ENCODE data around the gene CRACDL.

CRACDL gene

DNA sequence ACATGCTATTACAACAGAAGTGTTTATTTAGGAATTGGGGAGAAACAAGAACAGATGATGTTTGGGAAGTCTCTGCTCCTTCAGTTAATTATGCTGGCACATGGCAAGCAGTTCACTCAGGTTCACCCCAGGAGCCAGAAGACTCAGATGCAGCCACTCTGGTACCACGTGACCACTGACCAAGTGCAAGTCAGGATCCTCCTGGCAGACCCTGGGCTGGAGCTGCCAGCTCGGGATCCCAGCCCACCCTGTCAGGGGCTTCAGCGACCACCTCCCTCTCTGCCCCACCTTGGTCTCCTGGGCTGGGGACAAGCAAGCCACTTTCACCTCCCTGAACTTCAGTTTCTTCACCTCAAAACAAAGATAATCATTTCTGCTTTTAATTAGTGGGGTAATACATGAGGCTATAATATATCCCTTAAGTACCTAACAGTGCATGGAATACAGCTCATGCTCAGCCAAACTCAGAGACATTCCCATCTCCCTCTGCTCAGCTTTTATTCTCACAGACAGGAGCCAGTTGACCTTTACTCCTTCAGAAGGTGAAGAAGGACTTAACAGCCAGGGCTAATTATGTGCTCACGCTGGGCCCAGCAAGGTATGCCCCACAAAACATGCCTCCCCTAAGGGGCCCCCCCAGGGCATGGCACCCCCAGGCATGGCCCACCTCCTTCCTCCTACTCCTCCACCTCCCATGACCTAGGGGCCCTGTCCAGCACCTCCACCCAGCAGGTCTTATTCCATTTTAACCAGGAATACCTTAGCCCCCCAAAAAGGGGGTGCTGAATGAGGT is 11.8 kb downstream of the CRACDL start:
- DNase-seq, result no peak

DNA sequence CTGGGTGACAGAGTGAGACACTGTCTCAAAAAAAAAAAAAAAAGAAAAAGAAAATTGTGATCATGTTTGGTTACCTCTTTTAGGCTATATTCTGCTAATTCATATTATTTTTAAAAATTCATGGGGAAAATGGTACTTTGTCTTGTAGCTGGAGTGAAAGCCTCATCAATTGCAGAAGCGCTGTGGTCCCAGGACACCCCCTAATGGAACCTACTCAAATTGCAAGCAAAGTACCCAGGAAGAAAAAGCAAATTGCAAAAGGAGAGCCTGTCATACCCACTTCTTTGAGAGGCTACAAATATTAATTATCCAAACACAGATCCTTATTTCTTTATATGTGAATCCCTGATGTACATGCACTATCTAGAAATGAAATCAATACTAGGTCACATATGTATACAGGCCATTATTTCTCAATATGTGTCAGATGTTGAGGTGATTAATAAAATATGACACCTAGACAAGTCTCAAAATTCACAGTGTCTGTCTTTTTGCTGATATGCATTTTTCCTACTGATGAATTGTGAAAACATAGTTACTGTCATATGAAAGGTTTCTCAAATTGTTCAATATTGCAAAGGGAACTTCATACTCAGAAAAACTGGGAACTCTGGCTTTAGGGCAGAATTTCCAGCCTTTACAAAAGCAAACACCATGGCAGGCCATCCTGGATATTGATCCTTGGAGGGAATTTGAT is 12.6 kb downstream of the CRACDL start:
- DNase-seq, result no peak

DNA sequence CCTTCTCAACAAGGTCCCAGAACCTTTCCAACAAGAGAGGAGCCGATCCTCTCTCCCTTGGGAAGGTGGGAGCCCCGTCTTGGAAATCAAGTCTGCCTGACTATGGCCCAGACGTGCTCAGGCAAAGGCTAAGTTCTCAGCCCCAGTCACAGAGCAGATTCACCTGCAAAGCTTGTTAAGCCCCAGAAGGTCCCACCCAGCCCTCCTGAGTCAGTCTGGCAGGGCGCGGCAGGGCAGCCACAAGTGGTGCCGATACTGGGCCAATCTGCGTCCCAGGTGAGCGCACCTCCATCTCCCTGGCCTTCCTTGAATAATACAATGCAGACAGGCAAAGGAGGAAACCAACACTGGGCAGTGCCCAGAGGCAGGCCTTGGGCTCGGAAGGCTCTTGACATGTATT is 15.0 kb downstream of the CRACDL start:
- DNase-seq, result no peak

DNA sequence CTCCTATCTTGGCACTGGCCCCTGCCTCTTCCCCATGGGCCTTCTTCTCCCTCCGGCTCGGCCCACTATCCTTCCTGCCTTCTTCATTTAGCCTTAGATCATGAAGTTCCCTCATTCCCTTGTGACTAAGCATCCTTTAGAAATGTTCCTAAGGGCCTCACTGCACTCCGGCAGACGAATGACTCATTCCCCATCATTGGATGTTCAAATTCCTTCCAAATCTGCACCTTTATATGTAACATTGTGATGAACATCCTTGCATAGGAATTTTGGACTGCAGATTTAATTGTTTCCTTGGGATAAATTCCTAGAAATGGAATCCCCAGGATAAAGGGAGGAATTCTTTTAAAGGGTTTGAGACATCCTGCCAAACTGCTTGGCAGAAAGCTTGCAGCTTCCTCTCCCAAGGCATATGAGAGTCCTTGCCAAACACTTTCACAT is 19.0 kb downstream of the CRACDL start:
- DNase-seq, result no peak

DNA sequence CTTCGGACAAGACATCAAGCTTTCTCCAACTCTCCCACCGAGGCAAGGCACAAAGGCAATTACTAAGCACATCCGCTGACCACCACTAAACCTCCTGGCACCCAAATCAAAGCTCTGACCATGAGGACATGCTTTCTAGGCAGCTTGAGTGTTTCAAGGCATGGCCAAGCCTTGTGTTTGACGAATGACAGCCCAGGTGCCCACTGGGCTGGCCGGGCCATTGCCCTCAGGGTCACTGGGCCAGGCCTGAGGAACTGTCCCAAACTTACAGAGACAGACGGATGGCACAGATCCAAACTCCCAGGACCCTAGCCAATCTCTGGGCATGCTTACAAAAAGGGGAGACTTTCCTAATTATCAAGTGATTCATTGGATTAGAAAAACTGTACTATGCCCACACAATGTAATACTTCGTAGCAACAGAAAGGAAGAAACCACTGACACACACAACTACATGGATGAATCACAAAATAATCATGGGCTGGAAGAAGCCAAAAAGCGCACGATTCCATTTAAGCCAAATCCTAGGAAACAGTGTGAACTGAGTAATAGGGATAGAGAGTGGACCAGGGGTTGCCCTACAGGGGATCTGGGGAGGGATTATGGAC is 20.2 kb downstream of the CRACDL start:
- no peak for DNase-seq

- DNase-seq, result no peak
Measured at GRCh38 chr2:98914713-98915580, 21.1 kb downstream of the CRACDL start.

GRCh38 chr2:98913916-98914712 is 21.9 kb downstream of the CRACDL start:
- DNase-seq, result no peak

GRCh38 chr2:98912957-98913915 is 22.8 kb downstream of the CRACDL start:
- DNase-seq, result no peak

GRCh38 chr2:98912221-98912851 is 23.7 kb downstream of the CRACDL start:
- DNase-seq, result peak; percentile 67

GRCh38 chr2:98911376-98912154 is 24.5 kb downstream of the CRACDL start:
- DNase-seq, result no peak

DNA sequence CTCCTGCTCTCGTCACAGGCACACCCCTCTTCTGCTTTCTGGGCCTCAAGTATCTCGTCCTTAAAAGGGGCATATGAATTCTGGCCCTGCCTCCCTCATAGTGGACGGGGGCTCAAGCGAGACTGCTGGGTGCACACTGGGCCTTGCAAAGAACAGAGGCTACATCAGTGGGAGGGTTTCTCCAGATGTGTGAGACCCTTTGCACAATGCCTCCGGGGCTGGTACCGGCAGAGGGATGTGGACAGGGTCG is 25.0 kb downstream of the CRACDL start:
- DNase-seq, result no peak

- no peak for DNase-seq
Measured at GRCh38 chr2:98910349-98911125, 25.5 kb downstream of the CRACDL start.

DNA sequence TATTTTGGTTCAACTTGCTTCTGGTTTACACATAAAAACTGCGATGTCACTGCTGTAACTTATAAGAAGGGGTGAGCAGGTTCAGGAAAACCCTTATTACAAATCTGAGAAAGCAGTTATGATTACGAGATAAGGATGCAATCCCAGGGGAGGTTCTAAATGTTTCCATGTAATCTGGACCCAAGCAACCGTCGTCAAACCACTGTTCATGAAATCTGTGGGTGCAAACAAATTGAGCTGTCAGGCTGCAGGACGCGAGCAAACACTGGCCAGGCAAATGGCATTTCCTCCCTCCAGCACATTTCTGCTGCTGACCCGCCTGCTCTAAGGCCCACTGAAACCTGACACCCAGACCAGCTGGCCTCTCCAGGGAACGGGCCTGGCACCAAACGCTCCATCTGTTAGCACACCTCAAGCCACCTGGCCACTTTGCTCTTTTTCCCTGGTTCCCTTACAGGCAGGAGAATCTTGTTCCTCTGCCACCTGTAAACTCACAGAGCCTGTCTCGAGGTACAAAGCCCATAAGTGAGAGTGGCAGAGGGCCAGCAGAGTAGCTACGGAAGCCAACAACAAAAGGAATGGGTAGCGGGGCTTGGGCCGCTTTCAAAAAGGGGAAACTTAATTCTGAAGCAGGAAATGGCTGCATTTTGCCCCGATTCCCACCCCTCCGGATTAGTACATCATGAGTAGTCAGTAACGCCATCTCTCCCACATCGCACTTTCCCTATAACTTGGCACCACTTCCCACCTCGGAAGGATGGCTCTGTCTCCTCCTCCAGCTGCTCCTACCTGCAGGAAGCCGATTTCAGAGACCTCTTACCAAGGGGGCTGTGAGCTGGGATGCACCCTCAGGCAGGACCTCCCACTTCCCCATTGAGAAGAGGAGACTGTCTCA is 26.5 kb downstream of the CRACDL start:
- DNase-seq, result peak; percentile 54

DNA sequence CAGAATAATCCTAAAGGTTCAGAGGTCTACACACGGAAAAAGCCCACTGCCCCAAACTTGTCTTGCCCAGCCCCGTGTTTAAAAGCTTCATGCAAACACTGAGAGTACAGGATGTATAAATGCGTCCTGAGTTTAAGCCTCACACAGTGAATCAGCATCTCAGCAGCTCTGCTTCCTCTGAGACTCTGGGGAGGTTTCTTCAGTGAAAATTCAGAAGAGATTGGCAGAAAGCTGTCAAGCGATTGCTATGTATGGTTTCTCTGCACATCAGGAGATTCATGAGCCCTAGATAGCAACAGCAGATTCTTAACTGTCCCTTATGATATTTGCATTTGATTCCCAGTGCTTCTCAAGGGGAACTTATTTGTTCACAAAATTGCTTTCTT is 27.1 kb downstream of the CRACDL start:
- no peak for DNase-seq

- no peak for DNase-seq
Measured at GRCh38 chr2:98907966-98908905, 27.8 kb downstream of the CRACDL start.

- no peak for DNase-seq
Measured at GRCh38 chr2:98907385-98907784, 28.6 kb downstream of the CRACDL start.
